ENCODE data around the gene HMGCLL1.

HMGCLL1 gene

DNA sequence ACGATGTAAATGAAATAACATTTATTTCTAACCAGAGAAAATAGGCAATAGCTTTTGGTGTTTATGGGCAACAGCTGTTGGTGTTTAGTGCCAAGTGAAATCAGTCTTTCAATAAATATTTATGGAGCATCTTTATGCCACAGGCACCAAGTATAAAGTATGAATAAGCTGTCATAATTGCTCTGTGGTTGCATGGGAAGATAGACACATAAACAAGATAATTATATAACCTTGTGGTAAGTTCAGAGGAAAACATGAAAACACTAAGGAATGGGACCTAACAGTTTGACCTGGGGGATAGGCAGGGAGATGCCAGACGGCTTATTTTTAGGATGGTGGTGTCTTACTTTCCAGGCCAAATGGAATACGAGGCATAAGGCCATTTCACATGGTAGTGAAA lies 140.8 kb downstream of the HMGCLL1 start:
- DNase-seq, result no peak

- DNase-seq, result no peak
These were observed 141.9 kb downstream of the HMGCLL1 start for GRCh38 chr6:55437141-55437540.

DNA sequence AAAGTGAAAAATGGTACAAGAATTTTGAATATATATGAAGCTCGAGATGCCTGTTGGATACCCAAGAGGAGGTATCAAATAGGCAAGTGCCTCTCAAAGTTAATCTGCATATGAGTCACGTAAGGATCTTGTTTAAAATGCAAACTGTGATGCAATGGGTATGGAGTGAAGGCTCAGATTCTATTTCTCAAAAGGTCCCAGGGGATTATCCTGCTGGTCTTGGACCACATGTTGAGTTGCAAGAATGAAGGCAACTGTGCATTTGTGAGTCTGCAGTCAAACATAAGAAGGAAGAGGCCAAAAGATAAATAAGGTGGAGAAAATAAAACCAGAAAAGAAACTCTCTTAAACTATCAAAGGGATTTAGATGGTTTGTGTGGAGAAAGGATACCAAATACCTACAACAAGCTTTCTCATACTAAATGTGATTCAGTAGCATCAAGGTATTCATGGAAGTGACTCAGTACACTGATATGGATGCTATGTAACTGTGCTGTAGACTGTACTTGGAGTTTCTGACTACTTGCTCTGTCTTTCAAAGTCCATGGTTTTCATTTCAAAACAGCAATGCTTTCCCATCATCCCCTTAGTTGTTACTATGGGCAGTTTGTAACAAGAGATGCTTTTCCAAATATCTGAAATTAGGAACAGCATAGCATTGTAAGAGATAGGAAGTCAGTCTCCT lies 145.4 kb downstream of the HMGCLL1 start:
- DNase-seq, result no peak

GRCh38 chr6:55423933-55424332 lies 155.1 kb downstream of the HMGCLL1 start:
- no peak for DNase-seq

DNA sequence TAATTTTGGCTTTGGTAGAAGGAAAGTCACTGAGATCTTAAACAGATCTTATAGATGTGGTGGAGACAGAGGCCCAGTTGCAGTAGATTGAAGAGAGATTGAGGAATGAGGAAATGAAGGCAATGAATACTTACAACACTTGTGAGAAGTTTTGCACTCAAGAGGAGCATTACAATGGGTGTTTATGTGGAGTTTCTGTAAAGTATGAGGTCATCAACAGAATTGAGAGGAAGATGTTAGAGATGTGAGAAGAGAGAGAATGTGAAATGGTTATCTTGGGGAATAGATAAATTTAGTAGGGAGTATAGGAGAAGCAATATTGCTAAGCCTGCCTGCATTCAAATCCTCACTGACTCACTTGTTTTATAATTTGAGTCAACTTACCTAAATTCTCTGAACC lies 168.3 kb downstream of the HMGCLL1 start:
- DNase-seq, result no peak

GRCh38 chr6:55405474-55406235 lies 173.3 kb downstream of the HMGCLL1 start:
- no peak for DNase-seq

GRCh38 chr6:55399351-55399750 lies 179.6 kb downstream of the HMGCLL1 start:
- DNase-seq, result no peak

DNA sequence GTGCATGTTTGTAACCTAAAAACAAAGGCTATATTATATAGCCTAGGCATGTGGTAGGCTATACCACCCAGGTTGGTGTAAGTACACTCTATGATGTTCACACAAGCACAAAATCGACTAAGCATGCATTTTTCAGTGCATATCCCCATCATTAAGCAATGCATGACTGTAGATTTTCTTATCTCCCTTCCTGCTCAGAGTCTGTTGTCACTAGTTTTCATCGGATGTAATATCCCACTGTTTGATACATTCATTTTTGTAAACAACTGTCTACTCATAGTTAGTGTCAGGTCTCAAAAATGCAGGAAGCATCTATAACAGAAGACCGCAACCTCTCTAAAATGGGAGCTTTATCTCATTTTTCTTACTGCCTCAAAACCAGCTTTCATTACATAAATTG lies 181.0 kb downstream of the HMGCLL1 start:
- no peak for DNase-seq

GRCh38 chr6:55395871-55396270 lies 183.1 kb downstream of the HMGCLL1 start:
- DNase-seq, result no peak

- DNase-seq, result no peak
These were observed 190.8 kb downstream of the HMGCLL1 start for GRCh38 chr6:55388211-55388610.

Measured in COR-L47 (cell line).